ENCODE measurements around the gene TMEM117.
A peak's percentile ranks its signal among the peaks of the same experiment; 100 is the strongest.
"Not testable (repeated sequence)": the region's sequence is repeated elsewhere in the genome, so short reads cannot be mapped to it uniquely, and the experiment has no call there.

The TMEM117 gene

GRCh38 chr12:43841253-43841652 lies 5.4 kb downstream of the TMEM117 start:
- DNase-seq, result no peak

GRCh38 chr12:43842259-43842658 lies 6.4 kb downstream of the TMEM117 start:
- DNase-seq, result no peak

- peak; percentile 48 for DNase-seq
These were observed 11.7 kb downstream of the TMEM117 start for GRCh38 chr12:43847425-43848225.

- DNase-seq, result no peak
These were observed 12.3 kb downstream of the TMEM117 start for GRCh38 chr12:43848226-43848507.

GRCh38 chr12:43848786-43849185 lies 12.9 kb downstream of the TMEM117 start:
- no peak for DNase-seq

GRCh38 chr12:43852744-43853143 lies 16.9 kb downstream of the TMEM117 start:
- DNase-seq, result no peak

GRCh38 chr12:43856972-43857371 lies 21.1 kb downstream of the TMEM117 start:
- no peak for DNase-seq

- DNase-seq, result no peak
These were observed 22.2 kb downstream of the TMEM117 start for GRCh38 chr12:43858096-43858495.

GRCh38 chr12:43858991-43859390 lies 23.1 kb downstream of the TMEM117 start:
- no peak for DNase-seq

- DNase-seq, result no peak
These were observed 25.3 kb downstream of the TMEM117 start for GRCh38 chr12:43861015-43861839.

GRCh38 chr12:43861840-43862150 lies 25.9 kb downstream of the TMEM117 start:
- peak; percentile 16 for DNase-seq

- no peak for DNase-seq
These were observed 28.0 kb downstream of the TMEM117 start for GRCh38 chr12:43863770-43864366.

- not testable (repeated sequence) for DNase-seq
These were observed 28.7 kb downstream of the TMEM117 start for GRCh38 chr12:43864557-43864956.

- no peak for DNase-seq
These were observed 33.3 kb downstream of the TMEM117 start for GRCh38 chr12:43869184-43869583.

GRCh38 chr12:43869765-43870164 lies 33.9 kb downstream of the TMEM117 start:
- not testable (repeated sequence) for DNase-seq

GRCh38 chr12:43871258-43871657 lies 35.4 kb downstream of the TMEM117 start:
- DNase-seq, result not testable (repeated sequence)

- no peak for DNase-seq
These were observed 36.5 kb downstream of the TMEM117 start for GRCh38 chr12:43872396-43872795.

- DNase-seq, result no peak
These were observed 42.2 kb downstream of the TMEM117 start for GRCh38 chr12:43878050-43878449.

- DNase-seq, result no peak
These were observed 44.7 kb downstream of the TMEM117 start for GRCh38 chr12:43880547-43880946.

GRCh38 chr12:43882578-43883178 lies 46.8 kb downstream of the TMEM117 start:
- peak; percentile 57 for DNase-seq

- peak; percentile 25 for DNase-seq
These were observed 47.4 kb downstream of the TMEM117 start for GRCh38 chr12:43883311-43883710.

GRCh38 chr12:43883748-43884147 lies 47.9 kb downstream of the TMEM117 start:
- DNase-seq, result no peak

- no peak for DNase-seq
These were observed 49.0 kb downstream of the TMEM117 start for GRCh38 chr12:43884683-43885410.
